Inferior parietal cortex (tissue), 1 donor: ENCODE data around the gene FMOD.
"Not testable (repeated sequence)": the region's sequence is repeated elsewhere in the genome, so short reads cannot be mapped to it uniquely, and the experiment has no call there.

ENCODE experiments used
- DNase-seq: peaks from one replicate; pipeline ENCODE4 v3.0.0-alpha.2; 2016; ENCODE audit errors: extremely low spot score

FMOD gene

DNA sequence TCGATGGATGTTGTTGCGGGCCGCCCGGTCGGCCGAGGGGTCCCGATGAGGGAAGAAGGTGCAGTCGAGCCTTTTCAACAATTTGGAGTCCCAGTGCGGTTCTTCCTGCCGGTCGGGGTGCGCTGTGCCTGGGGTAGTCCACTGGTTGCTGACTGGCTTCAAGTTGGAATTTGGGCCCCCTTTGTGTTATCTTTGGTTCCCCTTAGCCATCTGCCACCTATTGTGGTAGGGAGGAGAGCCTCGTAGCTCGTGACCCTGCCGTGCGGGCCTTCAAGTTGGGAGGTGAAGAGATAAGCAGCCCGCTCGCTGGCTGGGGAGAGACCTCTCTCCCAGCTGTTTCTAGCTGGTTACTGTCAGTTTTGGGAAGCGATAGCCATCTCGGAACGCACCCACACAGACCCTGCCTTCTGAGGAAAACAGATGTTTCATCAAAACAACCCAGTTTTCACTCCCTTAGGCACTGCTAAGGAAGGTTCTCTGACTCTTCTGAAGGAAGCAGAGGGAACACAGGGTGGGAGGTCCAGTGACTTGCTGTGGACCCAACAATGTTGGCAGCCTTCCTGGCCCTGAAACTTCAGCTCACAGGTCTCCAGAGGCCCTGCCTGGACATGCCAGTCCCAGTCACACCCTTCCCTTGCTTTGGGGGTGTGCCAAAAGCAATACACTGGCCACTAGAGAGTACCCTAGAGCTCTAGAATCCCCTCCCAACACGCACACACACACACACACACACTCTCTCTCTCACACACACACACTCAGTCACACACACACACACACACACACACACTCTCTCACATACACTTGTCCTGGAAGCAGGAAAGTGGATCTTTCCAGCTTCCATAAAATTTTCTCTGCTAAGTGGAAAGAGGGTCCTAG lies 44.6 kb downstream of the FMOD start:
- DNase-seq, result no peak

DNA sequence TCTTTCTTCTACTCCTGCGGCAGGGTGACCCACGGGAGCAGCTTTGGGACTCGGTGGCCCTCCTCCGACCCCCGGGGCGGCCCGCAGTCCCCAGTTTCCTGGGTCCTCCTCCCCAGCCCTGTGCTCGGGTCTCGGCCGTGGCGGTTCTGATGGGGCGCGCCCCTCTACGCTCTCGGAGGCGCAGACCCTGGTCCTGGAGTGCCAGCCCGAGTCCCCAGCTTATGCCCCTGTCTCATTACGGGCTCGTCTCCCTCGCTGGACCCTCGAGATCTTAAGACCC lies 45.2 kb downstream of the FMOD start:
- no peak for DNase-seq

DNA sequence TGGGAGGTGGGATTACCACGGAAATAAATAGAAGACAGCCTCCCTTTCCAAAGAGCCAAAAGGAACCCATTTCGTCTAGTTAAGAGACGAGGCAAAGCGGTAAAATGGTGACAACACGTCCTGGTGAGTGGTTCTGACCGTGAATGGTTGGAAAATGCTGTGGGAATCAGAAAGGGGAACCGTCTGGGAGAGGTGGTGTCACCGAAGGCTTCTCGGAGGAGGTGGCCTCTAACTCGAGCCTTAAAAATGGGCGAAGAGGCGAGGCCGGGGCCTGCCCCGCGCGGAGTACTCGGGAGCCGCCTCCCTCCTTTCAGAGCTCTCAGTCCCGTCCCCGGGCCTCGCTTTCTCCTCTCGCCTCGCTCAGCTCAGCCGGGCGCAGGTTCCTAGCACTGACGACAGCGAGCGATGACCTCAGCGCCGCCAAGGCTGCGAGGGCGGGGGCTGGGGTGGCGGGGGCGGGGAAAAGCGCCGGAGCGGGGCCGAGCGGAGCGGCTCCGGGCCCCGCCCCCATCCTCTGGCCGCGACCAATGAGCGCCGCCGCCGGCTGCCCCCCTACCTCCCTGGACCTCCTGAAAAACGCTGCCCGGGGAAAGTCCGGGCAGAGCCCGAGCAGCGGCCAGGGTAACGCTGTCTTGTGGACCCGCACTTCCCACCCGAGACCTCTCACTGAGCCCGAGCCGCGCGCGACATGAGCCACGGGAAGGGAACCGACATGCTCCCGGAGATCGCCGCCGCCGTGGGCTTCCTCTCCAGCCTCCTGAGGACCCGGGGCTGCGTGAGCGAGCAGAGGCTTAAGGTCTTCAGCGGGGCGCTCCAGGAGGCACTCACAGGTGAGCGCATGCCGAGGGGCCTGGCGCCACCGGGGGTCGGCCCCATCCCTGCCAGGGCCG lies 45.8 kb downstream of the FMOD start, which contains the start of gene BTG2:
TSS of gene BTG2 (plus strand) at position 601 of the 890 bp plus-strand sequence. CDS start at position 689, 88 bp downstream.
- DNase-seq, result peak; percentile 85

DNA sequence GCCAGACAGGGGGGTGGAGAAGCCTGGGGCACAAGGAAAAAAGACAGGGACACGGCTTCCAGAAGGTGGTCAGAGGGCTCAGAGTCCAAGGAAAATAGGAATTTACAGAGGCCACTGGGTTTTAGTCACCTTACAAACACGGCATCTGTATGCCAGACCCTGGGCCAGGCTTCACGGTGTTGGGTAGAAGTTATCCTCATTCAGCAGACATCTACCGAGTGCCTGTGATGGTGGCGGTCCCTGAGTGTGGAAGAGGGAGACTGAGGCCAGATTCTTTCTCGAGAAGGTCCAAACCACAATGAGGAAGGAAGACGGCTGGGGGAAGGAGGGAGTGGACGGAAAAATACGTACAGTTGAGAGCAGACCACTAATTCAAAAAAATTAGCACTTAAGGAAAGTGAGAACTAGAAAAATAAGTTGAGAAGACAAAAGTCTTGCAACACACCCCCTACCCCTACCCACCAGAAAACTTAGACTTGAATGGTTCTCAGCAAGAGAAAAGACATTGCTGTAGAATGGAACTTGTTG lies 46.5 kb downstream of the FMOD start:
- no peak for DNase-seq

DNA sequence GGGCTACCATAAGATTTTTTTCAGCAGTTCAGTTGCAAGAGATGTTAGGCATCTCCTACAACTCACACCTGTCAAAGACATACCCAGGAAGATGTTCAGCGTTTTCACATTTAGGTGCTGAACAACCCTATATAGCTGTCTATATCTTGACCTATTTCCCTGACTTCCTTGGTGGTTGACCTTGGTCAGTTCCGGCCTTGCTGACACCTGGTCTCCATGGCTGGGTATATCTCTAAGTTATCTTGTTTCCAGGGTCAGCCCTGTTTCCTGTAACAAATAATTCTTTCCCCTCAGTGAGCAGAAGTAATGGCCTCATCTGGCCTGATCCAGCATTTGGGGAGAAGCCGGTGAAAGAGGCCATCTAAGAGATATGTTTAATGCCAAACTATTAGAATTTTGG lies 48.0 kb downstream of the FMOD start:
- no peak for DNase-seq

DNA sequence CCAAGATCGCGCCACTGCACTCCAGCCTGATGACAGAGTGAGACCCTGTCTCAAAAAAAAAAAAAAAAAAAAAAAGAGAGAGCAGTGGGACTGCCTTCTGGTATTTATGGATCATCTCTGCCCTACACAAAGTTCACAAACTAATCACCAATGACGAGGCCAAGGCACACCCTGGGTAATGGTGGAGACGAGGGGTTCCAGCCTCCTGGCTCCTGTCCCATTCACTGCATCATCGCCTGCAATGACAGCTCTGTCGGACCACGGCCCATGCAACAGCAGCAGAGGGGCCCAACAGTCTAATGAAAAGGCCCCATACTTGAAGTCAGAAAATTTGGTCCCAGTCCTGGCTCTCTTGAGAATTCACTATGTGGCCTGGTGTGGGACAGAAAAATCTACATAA lies 48.5 kb downstream of the FMOD start:
- no peak for DNase-seq

DNA sequence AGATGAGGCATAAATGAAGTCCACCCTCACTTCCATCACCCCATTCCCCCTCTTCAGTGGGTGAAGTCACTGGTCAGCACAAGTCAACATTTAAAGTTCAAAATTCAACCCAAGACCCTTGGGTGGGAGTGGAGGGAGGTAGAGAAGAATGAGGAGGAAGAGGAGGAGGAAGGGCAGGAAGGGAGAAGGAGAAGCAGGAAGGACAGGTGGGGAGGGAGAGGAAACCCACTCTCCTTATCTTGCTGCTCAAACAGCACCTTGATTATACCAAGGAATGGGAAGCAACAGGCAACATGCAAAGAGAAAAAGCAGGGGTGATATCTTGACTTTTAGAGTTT lies 49.6 kb downstream of the FMOD start:
- no peak for DNase-seq

DNA sequence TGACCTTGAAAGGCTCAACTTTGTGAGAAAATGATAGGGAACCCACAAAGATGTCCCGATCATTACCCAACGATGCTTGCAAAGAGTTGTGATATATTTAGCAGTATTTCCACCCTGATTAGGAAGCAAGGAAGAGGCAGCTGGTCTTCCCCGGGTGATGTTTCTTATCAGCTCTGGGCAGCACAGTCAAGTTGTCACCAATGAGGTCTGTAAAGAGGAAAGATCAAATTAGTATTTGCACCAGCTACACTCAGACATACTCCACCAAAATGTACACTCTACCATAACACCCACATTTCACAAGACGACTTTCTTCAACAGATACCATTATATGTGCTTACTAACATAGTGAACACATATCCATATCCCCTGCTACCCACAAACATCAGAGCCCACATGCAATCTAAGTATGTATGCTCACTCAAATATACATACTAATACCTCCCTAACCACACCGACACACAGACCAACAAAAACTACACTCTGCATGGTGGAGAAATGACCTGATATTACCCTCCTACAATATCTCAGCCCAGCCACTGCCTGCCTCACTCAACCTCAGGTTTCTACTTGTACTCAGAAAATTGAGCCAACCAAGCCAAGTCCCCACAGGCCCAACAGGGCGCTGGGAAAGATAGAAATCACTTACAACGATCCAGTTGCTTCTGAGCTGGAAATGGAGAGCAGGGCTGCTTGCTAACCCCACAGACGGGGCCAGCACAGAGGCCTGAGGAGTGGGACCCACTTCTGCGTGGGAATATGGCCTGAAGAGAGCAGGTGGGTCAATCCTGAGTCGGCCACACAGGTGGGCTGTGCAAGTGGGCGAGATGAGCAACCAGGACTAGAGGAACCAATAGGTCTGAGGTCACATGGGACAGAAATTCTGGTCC lies 50.2 kb downstream of the FMOD start:
- DNase-seq, result no peak

DNA sequence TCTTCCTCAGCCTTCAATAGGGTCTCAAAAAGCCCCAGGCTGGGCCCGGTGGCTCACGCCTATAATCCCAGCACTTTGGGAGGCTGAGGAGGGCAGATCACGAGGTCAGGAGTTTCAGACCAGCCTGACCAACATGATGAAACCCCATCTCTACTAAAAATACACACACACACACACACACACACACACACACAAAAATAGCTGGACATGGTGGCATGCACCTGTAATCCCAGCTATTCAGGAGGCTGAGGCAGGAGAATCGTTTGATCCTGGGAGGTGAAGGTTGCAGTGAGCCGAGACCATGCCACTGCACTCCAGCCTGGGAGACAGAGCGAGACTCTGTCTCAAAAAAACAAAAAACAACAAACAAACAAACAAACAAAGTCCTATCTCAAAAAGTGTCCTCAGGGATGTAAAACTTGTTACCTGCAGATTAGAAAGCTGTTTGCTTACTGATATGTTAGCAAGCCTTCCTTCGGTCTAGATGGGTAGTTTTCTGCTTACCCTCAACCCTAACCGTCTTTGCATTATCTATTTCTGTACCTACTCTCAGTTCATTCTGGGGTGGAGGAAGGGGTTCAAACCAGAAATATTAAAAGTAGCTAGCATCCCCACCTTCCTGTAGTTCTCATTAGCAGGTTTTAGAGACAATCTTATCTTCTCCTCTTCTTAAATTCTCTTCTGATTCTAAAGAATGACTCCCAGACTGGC lies 51.0 kb downstream of the FMOD start:
- DNase-seq, result not testable (repeated sequence)

DNA sequence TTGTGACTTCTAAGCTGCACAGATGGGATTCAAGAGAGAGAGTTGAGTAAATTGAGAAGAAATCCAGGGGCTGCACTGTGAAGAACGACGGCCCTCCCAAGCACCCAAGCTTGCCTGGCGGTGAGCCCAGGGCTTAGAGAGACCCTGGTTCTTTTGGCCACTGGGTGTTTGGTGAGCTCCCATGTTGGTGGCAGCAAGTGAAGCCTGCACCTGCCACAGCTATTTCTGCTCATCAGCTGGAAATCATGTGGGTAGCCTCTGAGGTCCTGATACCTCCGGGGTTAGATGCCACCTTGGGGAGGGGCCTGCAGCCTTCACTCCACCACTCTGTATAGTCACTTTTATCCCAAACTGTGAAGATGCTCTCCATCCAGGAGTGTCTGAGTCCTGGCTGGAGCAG lies 51.8 kb downstream of the FMOD start:
- DNase-seq, result no peak

DNA sequence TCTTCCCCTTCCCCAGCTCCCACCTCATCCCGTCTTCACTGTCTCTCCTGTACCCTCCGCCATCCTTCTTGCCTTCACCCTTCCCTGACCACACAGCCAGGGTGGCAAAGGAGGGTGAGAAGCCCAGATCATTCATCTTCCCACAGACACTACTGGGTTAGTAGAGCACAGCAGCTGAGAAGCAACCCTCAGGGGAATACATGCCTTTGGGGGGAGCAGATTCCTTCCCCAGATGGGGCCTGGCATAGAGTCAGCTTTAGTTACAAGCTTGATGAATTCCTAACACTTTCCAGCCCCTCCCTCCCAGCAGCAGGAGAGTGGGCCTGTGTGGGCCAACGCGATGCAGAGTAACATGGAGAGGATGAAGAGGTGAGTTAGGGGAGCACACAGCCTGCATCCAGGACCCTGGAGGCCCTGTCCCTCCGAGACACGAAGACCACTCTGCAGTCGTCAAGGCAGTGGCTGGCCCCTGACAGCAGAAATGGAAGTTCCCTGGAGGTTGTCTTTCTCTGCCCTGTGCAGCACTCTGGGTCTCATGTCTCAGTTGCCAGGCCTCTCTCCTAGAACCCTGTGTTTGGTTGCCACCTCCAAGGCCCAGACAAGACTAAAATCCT lies 54.4 kb downstream of the FMOD start:
- DNase-seq, result no peak

DNA sequence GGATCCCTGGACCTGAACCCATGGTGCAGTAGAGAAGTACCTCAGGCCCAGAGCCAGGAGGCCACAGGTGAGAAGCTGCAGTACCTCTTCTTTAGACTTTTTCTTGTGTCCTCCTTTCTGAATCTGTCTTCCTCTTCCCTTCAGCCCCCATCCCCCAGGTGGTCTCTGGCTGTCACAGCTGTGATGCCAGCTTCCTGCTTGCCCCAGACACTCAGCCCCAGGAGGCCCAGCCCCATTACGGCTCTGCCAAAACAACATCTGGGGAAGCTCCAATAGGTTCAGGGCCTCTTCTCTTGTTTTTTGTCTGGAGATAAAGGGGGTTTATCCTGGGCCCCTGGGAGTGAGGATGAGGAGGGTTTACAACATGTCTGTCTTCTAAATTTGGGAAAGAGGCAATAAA lies 55.1 kb downstream of the FMOD start:
- no peak for DNase-seq

DNA sequence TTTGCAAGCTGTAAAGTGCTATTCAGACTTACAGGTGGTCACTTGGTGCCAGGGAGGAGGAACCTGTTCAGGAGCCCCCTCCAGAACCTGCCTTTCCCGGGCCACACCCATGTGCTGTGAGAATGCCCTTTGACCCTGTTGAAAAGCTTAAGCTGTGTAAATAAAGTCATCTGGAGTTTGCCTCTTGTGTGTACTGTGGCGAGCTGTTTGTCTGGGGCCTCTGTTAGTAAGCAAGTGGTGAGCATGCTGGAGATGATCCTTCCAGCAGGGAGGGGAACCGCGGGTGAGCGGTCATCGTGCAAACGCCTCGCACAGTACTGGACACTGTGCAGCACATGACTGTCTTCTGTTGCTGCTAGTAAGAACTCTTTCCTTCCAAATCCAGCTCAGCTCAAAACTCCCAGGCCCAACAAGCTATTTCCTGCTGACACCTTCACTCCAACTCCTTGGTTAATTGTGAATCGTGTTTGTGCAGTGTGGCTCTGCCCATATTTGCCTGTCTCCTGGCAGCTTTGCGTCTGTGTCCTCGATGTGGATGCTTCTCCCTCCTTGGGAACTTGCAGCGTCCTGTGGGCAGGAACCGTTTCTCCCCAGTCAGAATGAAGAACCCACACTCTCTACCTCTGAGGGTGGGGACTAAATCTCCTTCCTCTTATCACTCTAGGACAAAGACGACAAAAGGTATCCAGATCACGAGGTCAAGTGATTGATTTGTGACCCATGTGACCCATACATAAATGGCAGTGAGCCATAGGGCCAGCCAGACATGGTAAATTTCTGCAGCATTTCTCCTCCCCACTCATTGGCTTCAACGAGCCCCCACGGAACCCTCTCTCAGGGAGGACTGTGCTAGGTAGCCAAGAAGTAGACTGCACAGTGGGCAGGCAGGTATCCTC lies 59.5 kb downstream of the FMOD start:
- no peak for DNase-seq
